SK-N-SH (cell line): ENCODE results near the gene RIN3. TPM values are rescaled to one million over a fixed set of nuclear protein-coding genes. Genes with fewer than 3 reads are reported as not detected.
A peak's percentile ranks its signal among the peaks of the same experiment; 100 is the strongest.

Experiments
- CTCF ChIA-PET: fragments of 300-600, 350-600 bp; formaldehyde crosslinking; extraction: SDS; loops from one replicate; lab custom pipeline; 2021; lab: Yijun Ruan, JAX
- POLR2A ChIA-PET: fragments of 350-600 bp; sonication (Branson Sonifier 250); formaldehyde crosslinking; extraction: SDS; loops from one replicate; lab custom pipeline; 2020; ENCODE audit warnings: antibody characterized with exemption, inconsistent platforms; lab: Yijun Ruan, JAX
- DNase-seq: peaks from one replicate; pipeline ENCODE4 v3.0.0; 2012
- H2AFZ ChIP-seq: fragments of 200-600 bp; sonication (generic); 2 replicates; pipeline ENCODE4 v1.8.1; 2016; ENCODE audit warnings: antibody characterized with exemption, mild to moderate bottlenecking, low read depth
- H3F3A ChIP-seq: fragments of 200-600 bp; sonication (generic); replicated peaks from 2 replicates; pipeline ENCODE3; 2016; ENCODE audit warnings: antibody characterized with exemption, mild to moderate bottlenecking; ENCODE audit not compliant: insufficient read depth
- H3K27ac ChIP-seq, 2 experiments: fragments of 200-500 bp in 1 of 2; fragments of 200-600 bp in 1 of 2; sonication (Bioruptor generic) in 1 of 2; sonication (generic), shearing (Covaris generic) in 1 of 2; 2 replicates each; pipeline versions ENCODE4 v1.5.1 to v1.6.1; 2014 to 2016; ENCODE audit warnings: low read depth in 2 of 2, inconsistent platforms in 1 of 2, low read length in 1 of 2, mild to moderate bottlenecking in 1 of 2, mixed read lengths in 1 of 2
- H3K27me3 ChIP-seq: fragments of 200-600 bp; sonication (generic), shearing (Covaris generic); 2 replicates; pipeline ENCODE4 v1.6.1; 2016; ENCODE audit warnings: mixed run types; ENCODE audit not compliant: insufficient read depth
- H3K36me3 ChIP-seq, 2 experiments: fragments of 200-500 bp in 1 of 2; fragments of 200-600 bp in 1 of 2; sonication (Bioruptor generic) in 1 of 2; sonication (generic) in 1 of 2; replicated peaks in 1 of 2; 2 replicates each; pipeline versions ENCODE3 to v1.5.1; 2014 to 2016; ENCODE audit warnings: low read length in 1 of 2, mild to moderate bottlenecking in 1 of 2; ENCODE audit not compliant: insufficient read depth in 2 of 2, control insufficient read depth in 1 of 2
- H3K4me1 ChIP-seq, 2 experiments: fragments of 200-500 bp in 1 of 2; fragments of 200-600 bp in 1 of 2; sonication (Bioruptor generic) in 1 of 2; sonication (generic), shearing (Covaris generic) in 1 of 2; 2 replicates each; pipeline versions ENCODE4 v1.5.1 to v1.6.1; 2014 to 2016; ENCODE audit warnings: low read depth in 1 of 2, low read length in 1 of 2, mixed run types in 1 of 2; ENCODE audit not compliant: insufficient read depth in 2 of 2, control insufficient read depth in 1 of 2
- H3K4me2 ChIP-seq: fragments of 200-600 bp; sonication (generic), shearing (Covaris generic); 2 replicates; pipeline ENCODE4 v1.6.1; 2017; ENCODE audit warnings: mixed run types
- H3K4me3 ChIP-seq, 2 experiments: fragments of 200-500 bp in 1 of 2; fragments of 200-600 bp in 1 of 2; sonication (Bioruptor generic) in 1 of 2; sonication (generic), shearing (Covaris generic) in 1 of 2; 2 replicates each; pipeline versions ENCODE4 v1.5.1 to v1.8.1; 2014 to 2016; ENCODE audit warnings: low read depth in 2 of 2, inconsistent platforms in 1 of 2, low read length in 1 of 2, mild to moderate bottlenecking in 1 of 2, mixed read lengths in 1 of 2, moderate library complexity in 1 of 2
- H3K79me2 ChIP-seq: fragments of 200-600 bp; sonication (generic); 2 replicates; pipeline ENCODE4 v1.8.1; 2017; ENCODE audit warnings: mild to moderate bottlenecking; ENCODE audit not compliant: insufficient read depth
- H3K9ac ChIP-seq: fragments of 200-600 bp; sonication (generic); 2 replicates; pipeline ENCODE4 v1.6.1; 2017; ENCODE audit warnings: mixed run types
- H3K9me2 ChIP-seq: fragments of 200-600 bp; sonication (generic); 2 replicates; pipeline ENCODE4 v1.6.1; 2017; ENCODE audit warnings: mixed run types
- H3K9me3 ChIP-seq: fragments of 200-600 bp; sonication (generic); 2 replicates; pipeline ENCODE4 v1.6.1; 2017; ENCODE audit warnings: mixed run types, mild to moderate bottlenecking, moderate library complexity
- H4K20me1 ChIP-seq: fragments of 200-600 bp; sonication (generic); 2 replicates; pipeline ENCODE4 v1.6.1; 2017; ENCODE audit warnings: mild to moderate bottlenecking, mixed run types; ENCODE audit not compliant: insufficient read depth
- EP300 ChIP-seq, 2 experiments: IDR thresholded peaks; 2 replicates each; pipeline versions ENCODE4 v1.4.0 to v1.6.1; 2012; ENCODE audit warnings: borderline replicate concordance in 1 of 2, low read depth in 1 of 2, low read length in 1 of 2
- GABPA ChIP-seq: IDR thresholded peaks from 2 replicates; pipeline ENCODE4 v1.4.0; 2012; ENCODE audit warnings: low read depth, mild to moderate bottlenecking
- GATA2 ChIP-seq: sonication (generic); formaldehyde crosslinking; IDR thresholded peaks from 2 replicates; pipeline ENCODE4 v1.5.0; 2020; ENCODE audit warnings: mild to moderate bottlenecking, missing genetic modification reagents
- JUND ChIP-seq: IDR thresholded peaks from 2 replicates; pipeline ENCODE4 v1.4.0; 2012
- NRF1 ChIP-seq: IDR thresholded peaks from 2 replicates; pipeline ENCODE4 v1.6.1; 2012; ENCODE audit warnings: low read depth, mild to moderate bottlenecking, low read length
- REST ChIP-seq: IDR thresholded peaks from 2 replicates; pipeline ENCODE4 v1.6.1; 2012; ENCODE audit warnings: mild to moderate bottlenecking, low read depth, low read length, moderate library complexity
- RXRA ChIP-seq: IDR thresholded peaks from 2 replicates; pipeline ENCODE4 v1.4.0; 2012; ENCODE audit warnings: low read depth, mild to moderate bottlenecking, borderline replicate concordance
- TEAD4 ChIP-seq: IDR thresholded peaks from 2 replicates; pipeline ENCODE4 v1.4.0; 2012; ENCODE audit warnings: mild to moderate bottlenecking, borderline replicate concordance; ENCODE audit not compliant: insufficient read depth
- WGBS: methylation state at CpG from one replicate; pipeline ENCODE4 v1.1.6; 2017; ENCODE audit warnings: low lambda C conversion rate; 5-methylcytosine and 5-hydroxymethylcytosine counted together
- polyA plus RNA-seq, 3 experiments: library from polyadenylated mRNA; depleted of rRNA; stranded (reverse); fragments of >200 nt; gene quantifications; 2 replicates each; pipeline ENCODE4 v1.2.3, GENCODE V29; 2012
- TF ChIP-seq, protein P1 (sequence below): IDR thresholded peaks from 2 replicates; pipeline ENCODE4; 2012
- TF ChIP-seq, protein P2 (sequence below): IDR thresholded peaks from 2 replicates; pipeline ENCODE4 v1.4.0; 2012; ENCODE audit warnings: low read depth

The RIN3 gene
- polyA plus RNA-seq, 1 of the 3 experiments (the other 2 are of a cell fraction) = 12.4 TPM

DNA sequence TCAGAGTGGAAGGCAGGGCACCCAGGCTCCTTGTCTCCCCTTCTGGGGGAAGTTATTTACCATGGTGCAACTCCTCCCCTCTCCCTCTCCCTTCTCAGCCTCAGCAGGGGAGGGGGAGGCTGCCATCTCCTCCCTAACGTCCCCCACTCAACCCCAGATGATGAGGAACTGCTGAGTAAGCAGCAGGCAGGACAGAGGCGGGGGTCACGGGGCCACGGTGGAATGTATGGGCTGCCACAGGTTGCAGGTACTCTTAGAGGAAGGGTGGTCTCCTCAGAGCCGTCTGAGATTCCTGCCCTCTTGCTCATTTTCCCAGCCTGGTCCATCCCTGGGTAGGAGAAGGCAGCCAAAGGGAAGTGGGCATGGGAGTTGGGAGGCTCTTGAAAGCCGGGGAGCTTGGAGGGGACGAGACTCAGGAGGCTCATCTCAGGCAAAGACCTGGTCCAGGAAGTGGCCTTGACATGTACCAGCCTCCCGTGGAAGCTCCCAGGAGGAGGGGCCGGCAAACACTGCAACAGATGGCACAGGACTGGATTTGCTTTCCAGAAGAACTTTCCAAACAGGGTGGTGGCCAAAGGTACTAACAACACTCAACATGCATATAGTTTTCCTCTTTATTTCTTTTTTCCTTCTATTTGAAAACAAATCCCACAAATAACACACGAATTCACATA is 19.0 kb downstream of the RIN3 start:
- Histone ChIP-seq H3K4me3 (no peak overlapping the region), H3F3A (peaks cover 22% of the 10 kb centered on the region), H2AFZ (no peak overlapping the region), H3K27me3 (no peaks in the 10 kb centered on the region), H3K79me2 (peaks cover 65% of the 10 kb centered on the region), H3K4me1 (peaks cover 0 to 19% of the 10 kb centered on the region in 2 experiments; a peak in 1 of 4 replicates), H3K9me3 (no peaks in the 10 kb centered on the region), H3K9me2 (no peaks in the 10 kb centered on the region), H3K36me3 (no peaks in the 10 kb centered on the region), H3K9ac (no peak overlapping the region), H3K4me2 (peak overlapping the region; percentile 33; the same call in 1 of the 2 replicates), H3K27ac (peak overlapping the region in 1 of 2 experiments; percentile 11; a peak in 1 of 4 replicates), H4K20me1 (0 out of 2 replicates have a peak, but pooled peaks cover 5% of the 10 kb centered on the region)
- DNase-seq = no peak
- TF ChIP-seq RXRA = no peak
- no peak for TF ChIP-seq GABPA
- no peak for TF ChIP-seq NRF1
- TF ChIP-seq GATA2 = no peak
- POLR2A ChIA-PET = no interaction called here
- CTCF ChIA-PET = no interaction called here
- 36% methylated on average over 10 of the region's 10 CpGs for WGBS

DNA sequence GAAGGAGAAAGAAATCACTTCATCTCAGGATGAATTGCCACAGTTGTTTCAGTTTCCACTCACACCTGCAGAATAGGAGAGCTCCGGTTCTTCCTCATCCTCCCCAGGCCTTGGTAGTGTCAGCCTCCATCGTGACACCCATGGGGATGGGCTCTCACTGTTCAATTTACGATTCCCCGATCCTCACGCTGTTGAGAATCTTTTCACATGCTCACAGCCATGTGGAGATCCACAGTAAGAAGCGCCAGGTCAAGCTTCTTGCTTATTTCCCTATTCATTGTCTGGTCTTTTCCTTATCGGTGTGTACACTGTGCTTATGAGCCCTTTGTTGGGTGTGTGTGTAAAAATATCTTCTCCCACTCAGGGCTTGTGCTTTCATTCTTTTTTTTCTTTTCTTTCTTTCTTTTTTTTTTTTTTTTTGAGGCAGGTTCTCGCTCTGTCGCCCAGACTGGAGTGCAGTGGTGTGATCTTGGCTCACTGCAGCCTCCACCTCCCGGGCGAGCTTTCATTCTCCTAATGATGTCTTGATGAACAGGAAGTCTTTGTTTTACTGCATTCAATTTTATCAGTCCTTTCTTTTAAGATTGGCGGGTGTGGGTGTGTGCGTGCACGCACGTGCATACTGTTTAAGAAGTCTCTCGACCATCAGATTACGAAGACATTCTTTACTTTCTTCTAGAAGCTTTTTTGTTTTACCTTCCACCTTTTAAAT is 21.5 kb downstream of the RIN3 start:
- POLR2A ChIA-PET = no interaction called here
- TF ChIP-seq GABPA = no peak
- TF ChIP-seq, protein P1, sequence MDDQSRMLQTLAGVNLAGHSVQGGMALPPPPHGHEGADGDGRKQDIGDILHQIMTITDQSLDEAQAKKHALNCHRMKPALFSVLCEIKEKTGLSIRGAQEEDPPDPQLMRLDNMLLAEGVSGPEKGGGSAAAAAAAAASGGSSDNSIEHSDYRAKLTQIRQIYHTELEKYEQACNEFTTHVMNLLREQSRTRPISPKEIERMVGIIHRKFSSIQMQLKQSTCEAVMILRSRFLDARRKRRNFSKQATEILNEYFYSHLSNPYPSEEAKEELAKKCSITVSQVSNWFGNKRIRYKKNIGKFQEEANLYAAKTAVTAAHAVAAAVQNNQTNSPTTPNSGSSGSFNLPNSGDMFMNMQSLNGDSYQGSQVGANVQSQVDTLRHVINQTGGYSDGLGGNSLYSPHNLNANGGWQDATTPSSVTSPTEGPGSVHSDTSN = no peak
- TF ChIP-seq, protein P2, sequence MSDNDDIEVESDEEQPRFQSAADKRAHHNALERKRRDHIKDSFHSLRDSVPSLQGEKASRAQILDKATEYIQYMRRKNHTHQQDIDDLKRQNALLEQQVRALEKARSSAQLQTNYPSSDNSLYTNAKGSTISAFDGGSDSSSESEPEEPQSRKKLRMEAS = no peak
- no peak for TF ChIP-seq EP300 (IDR thresholded peaks at IDR 0.05; ENCODE audit: borderline replicate concordance in 1 of 2, low read depth in 1 of 2, low read length in 1 of 2)
- no peak for TF ChIP-seq TEAD4
- no peak for TF ChIP-seq REST
- TF ChIP-seq JUND = no peak

More for the DNA sequence above, 21.5 kb downstream of the RIN3 start:
- WGBS = 49% methylated on average over 17 of the region's 17 CpGs
- no peaks in the 10 kb centered on the region for H3K9me3 ChIP-seq
- peaks cover 0 to 35% of the 10 kb centered on the region in 2 experiments; a peak in 3 of 4 replicates for H3K4me1 ChIP-seq
- no peak overlapping the region for H2AFZ ChIP-seq
- H3K4me3 ChIP-seq = no peak overlapping the region
- H3K4me2 ChIP-seq = 0 out of 2 replicates have a peak overlapping the region, but pooled peaks have one; percentile 13
- no peaks in the 10 kb centered on the region for H4K20me1 ChIP-seq
- CTCF ChIA-PET = interaction anchor here (0.6 to 1.2 kb wide), 2 partner anchors 152 to 241 kb away, joined by 3 to 7 read pairs; no protein-coding TSS in a partner anchor
- DNase-seq = no peak
- no peaks in the 10 kb centered on the region for H3K27me3 ChIP-seq
- no peak overlapping the region for H3K9ac ChIP-seq
- H3K27ac ChIP-seq = peak overlapping the region in 1 of 2 experiments; percentile 85; a peak in 1 of 4 replicates
- peaks cover 68% of the 10 kb centered on the region for H3K79me2 ChIP-seq
- no peaks in the 10 kb centered on the region for H3K36me3 ChIP-seq
- no peaks in the 10 kb centered on the region for H3K9me2 ChIP-seq
- peaks cover 26% of the 10 kb centered on the region for H3F3A ChIP-seq
